H1 (cell line): Measurements from ENCODE around the gene RMND5B. TPM values are rescaled to one million over a fixed set of nuclear protein-coding genes. Genes with fewer than 3 reads are reported as not detected.

ENCODE experiments used
- EGR1 ChIP-seq: IDR thresholded peaks from 2 replicates; pipeline ENCODE4 v1.6.1; 2011; ENCODE audit warnings: low read depth, low read length, borderline replicate concordance
- NRF1 ChIP-seq: IDR thresholded peaks from 2 replicates; pipeline ENCODE4 v1.6.1; 2011; ENCODE audit warnings: mild to moderate bottlenecking, low read depth, low read length, improper control_type of control experiment
- polyA plus RNA-seq, 7 experiments: library from polyadenylated mRNA; depleted of rRNA in 3 of 7; stranded (reverse) in 5 of 7; unstranded in 2 of 7; fragments of >200 nt in 5 of 7; fragments of 200-250 nt in 2 of 7; gene quantifications; 1 replicate in 5 of 7; 2 replicates in 1 of 7; 4 replicates in 1 of 7; pipeline versions ENCODE4 v1.2.1 to v1.2.3, GENCODE V29; 2011 to 2013; ENCODE audit warnings: missing spikeins in 2 of 7, mixed read lengths in 2 of 7
- total RNA-seq: library from RNA; stranded (reverse); fragmentation: NEBNext Ultra II Directional; extraction: Animal tissue kit (Norgen Biotek cat#: 25700); gene quantifications from 2 replicates; pipeline ENCODE4 v1.2.1, GENCODE V29; 2021

RMND5B gene
- total and polyA plus RNA-seq, 2 of the 8 experiments (the other 6 are each of a cell fraction or from before 2014, with no cell fraction given), result 75.9 to 90.2 TPM

DNA sequence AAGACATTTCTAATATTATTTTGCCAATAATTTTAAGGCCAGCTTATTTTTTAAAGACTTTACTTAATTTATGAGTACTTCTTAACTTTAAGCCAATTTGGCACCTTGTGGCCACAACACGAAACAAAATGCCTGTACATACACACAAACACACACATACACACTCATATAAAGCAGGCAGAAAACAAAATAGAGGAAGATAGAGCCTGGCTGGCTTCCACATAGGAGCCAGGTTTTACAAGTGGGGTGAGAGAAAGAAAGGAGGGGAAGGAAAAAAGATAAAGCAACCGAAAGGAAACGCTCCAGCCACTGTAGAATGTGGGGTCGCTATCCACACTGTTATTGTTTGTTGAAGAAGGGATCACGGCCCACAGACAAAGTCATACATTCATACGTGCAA, 46.0 kb downstream of the RMND5B start (continued):
- TF ChIP-seq EGR1 (no peak), NRF1 (no peak)
